Cardiac muscle cell (in vitro differentiated cells and primary cell): ENCODE data around the gene CTIF. TPM values are rescaled to one million over a fixed set of nuclear protein-coding genes. Genes with fewer than 3 reads are reported as not detected.

Source experiments
- DNase-seq, 2 donors: peaks; one replicate each; pipeline versions ENCODE4 v3.0.0 to v3.0.0-alpha.2; 2010 to 2017; ENCODE audit warnings: low read depth in 1 of 2, low spot score in 1 of 2
- H3K27ac ChIP-seq: fragments of 200-600 bp; sonication (generic); 2 replicates; pipeline ENCODE4 v1.5.1; 2016
- H3K27me3 ChIP-seq: fragments of 200-600 bp; sonication (generic); 2 replicates; pipeline ENCODE4 v1.6.0; 2016; ENCODE audit warnings: control low read depth
- H3K36me3 ChIP-seq: fragments of 200-600 bp; sonication (generic); 2 replicates; pipeline ENCODE4 v1.5.1; 2016; ENCODE audit warnings: control low read depth
- H3K4me1 ChIP-seq: fragments of 200-600 bp; sonication (generic); 2 replicates; pipeline ENCODE4 v1.8.1; 2017; ENCODE audit warnings: low read depth, mild to moderate bottlenecking, mixed run types
- H3K4me3 ChIP-seq: fragments of 200-600 bp; sonication (generic); 2 replicates; pipeline ENCODE4 v1.5.1; 2016; ENCODE audit warnings: mild to moderate bottlenecking
- H3K9me3 ChIP-seq: fragments of 200-600 bp; sonication (generic); 2 replicates; pipeline ENCODE4 v1.5.1; 2017; ENCODE audit warnings: low read depth, mild to moderate bottlenecking, control low read depth
- polyA plus RNA-seq: library from polyadenylated mRNA; unstranded; fragments of >200 nt; fragmentation: Nextera tagmentation; extraction: Ambion mirVana; gene quantifications from 2 replicates; pipeline ENCODE4 v1.2.1, GENCODE V29; 2016
- total RNA-seq: library from RNA; depleted of rRNA; stranded (reverse); fragments of >200 nt; gene quantifications from 2 replicates; pipeline ENCODE4 v1.2.3, GENCODE V29; 2016
- TF ChIP-seq, protein P1 (sequence below): IDR thresholded peaks from 2 replicates; pipeline ENCODE4 v1.5.1; 2012; ENCODE audit warnings: low read depth, mild to moderate bottlenecking, low read length

CTIF gene
- total and polyA plus RNA-seq, 2 experiments from 2014 or later: 16.5 to 22.0 TPM

DNA sequence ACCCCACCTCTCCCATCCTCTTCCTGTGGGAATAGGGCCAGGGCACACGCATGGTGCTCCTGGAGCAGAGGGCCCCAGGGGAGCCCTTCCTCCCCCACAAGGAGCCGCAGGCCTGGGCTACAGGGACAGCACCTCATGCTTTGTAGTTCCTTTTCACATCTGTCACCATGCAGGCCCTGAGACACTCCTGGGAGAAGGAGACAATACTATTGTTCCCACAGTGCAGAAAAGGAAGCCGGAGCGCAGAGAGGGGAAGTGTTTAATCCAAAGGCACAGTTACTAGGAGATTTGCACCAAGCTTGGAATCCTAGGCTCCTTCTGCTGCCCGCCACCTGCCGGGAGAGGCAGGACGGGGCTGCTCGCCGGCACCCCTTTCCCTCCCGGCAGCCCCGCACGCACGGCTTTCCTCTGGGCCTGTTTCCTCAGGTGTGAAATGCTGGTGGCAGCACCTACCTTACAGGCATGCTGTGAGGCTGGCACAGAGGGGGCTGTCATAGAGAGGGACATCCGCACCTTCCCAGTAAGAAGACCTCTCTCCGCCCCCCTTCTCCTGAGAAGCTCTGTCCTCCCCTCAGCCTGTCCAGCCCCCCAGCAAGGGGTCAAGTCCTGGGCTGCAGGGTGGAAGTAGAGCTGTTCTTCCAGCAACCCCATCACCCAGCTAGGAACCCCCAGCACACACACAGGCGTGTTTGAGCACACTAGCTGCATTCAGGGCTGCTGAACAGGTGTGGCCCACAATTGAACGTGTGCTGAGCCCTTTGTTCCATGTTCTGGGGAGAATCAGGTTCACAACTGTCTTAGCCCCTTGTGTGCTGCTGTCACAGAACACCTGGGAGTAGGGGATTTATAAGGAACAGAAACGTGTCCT, 349.3 kb downstream of the CTIF start:
- Histone ChIP-seq H3K4me3 (no peak overlapping the region), H3K27me3 (no peaks in the 10 kb centered on the region), H3K36me3 (no peaks in the 10 kb centered on the region), H3K9me3 (no peaks in the 10 kb centered on the region), H3K4me1 (peaks cover 16% of the 10 kb centered on the region), H3K27ac (no peak overlapping the region)
- TF ChIP-seq, protein P1, sequence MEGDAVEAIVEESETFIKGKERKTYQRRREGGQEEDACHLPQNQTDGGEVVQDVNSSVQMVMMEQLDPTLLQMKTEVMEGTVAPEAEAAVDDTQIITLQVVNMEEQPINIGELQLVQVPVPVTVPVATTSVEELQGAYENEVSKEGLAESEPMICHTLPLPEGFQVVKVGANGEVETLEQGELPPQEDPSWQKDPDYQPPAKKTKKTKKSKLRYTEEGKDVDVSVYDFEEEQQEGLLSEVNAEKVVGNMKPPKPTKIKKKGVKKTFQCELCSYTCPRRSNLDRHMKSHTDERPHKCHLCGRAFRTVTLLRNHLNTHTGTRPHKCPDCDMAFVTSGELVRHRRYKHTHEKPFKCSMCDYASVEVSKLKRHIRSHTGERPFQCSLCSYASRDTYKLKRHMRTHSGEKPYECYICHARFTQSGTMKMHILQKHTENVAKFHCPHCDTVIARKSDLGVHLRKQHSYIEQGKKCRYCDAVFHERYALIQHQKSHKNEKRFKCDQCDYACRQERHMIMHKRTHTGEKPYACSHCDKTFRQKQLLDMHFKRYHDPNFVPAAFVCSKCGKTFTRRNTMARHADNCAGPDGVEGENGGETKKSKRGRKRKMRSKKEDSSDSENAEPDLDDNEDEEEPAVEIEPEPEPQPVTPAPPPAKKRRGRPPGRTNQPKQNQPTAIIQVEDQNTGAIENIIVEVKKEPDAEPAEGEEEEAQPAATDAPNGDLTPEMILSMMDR: no peak
- no peak for DNase-seq

GRCh38 chr18:48888773-48889080, 349.9 kb downstream of the CTIF start:
- Histone ChIP-seq H3K27me3 (no peaks in the 10 kb centered on the region), H3K27ac (peak overlapping the region; percentile 34), H3K36me3 (no peaks in the 10 kb centered on the region), H3K4me3 (no peak overlapping the region), H3K4me1 (peaks cover 22% of the 10 kb centered on the region), H3K9me3 (no peaks in the 10 kb centered on the region)
- DNase-seq: no peak
- TF ChIP-seq, protein P1: no peak

DNA sequence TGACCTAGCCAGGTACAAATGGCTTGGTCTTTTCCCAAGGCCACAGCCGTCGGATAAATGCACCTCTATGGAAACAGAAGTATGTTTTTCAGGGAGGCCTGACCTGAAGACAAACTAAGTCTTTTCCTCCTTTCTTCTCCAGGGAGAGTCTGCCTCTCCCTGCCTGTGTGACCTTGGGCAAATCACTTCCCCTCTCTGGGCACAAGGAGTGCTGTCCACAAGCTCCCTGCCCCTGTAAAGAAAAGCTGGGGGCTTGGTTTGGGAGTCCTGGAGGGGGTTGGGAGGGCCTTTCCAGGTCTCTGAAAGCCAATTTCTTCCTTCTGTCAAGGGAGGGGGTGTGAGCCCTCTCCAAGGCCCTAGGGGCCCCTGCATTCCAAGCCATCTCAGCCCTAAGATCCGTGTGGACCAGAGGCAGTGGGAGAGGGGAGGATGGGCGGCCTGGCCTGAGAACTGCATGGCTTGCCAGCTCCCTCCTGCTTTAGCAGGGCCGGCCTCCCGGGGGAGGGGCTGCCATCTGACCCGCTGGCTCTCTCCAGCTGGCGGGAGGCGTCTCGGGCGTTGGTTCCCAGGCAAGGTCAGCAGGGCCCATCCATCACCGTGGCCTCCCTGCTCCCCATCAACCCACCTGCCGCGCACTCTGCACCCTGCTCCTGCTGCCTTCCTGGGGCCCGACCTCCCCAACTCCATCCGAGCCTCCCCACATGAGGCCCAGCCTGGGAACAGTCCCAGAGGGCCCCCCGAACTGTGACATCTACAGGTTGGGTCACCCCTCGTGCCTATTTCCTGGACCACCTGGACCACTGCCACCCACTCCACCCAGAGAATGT, 350.5 kb downstream of the CTIF start:
- H3K4me3 ChIP-seq: no peak overlapping the region
- peaks cover 23% of the 10 kb centered on the region for H3K4me1 ChIP-seq
- peak; percentile 61 to 84 for DNase-seq
- TF ChIP-seq, protein P1: no peak
- no peaks in the 10 kb centered on the region for H3K27me3 ChIP-seq
- no peaks in the 10 kb centered on the region for H3K36me3 ChIP-seq
- H3K9me3 ChIP-seq: no peaks in the 10 kb centered on the region
- peak overlapping the region; percentile 40 for H3K27ac ChIP-seq

GRCh38 chr18:48889981-48890762, 351.3 kb downstream of the CTIF start:
- Histone ChIP-seq H3K9me3 (no peaks in the 10 kb centered on the region), H3K4me1 (peaks cover 23% of the 10 kb centered on the region), H3K36me3 (no peaks in the 10 kb centered on the region), H3K4me3 (no peak overlapping the region), H3K27ac (peak overlapping the region; percentile 40), H3K27me3 (no peaks in the 10 kb centered on the region)
- TF ChIP-seq, protein P1: no peak
- no peak for DNase-seq

GRCh38 chr18:48891721-48892120, 352.9 kb downstream of the CTIF start:
- no peaks in the 10 kb centered on the region for H3K36me3 ChIP-seq
- H3K27ac ChIP-seq: no peak overlapping the region
- H3K4me1 ChIP-seq: peaks cover 23% of the 10 kb centered on the region
- H3K9me3 ChIP-seq: no peaks in the 10 kb centered on the region
- H3K27me3 ChIP-seq: no peaks in the 10 kb centered on the region
- no peak overlapping the region for H3K4me3 ChIP-seq
- TF ChIP-seq, protein P1: no peak
- no peak for DNase-seq
